Fibroblast of lung (primary cell): Measurements from ENCODE around the gene APH1A. TPM values are rescaled to one million over a fixed set of nuclear protein-coding genes. Genes with fewer than 3 reads are reported as not detected.
A peak's percentile ranks its signal among the peaks of the same experiment; 100 is the strongest.

Experiments used
- DNase-seq, 2 donors: peaks; one replicate each; pipeline versions ENCODE4 v3.0.0 to v3.0.0-alpha.2; 2010; ENCODE audit warnings: low read depth in 2 of 2
- H2AFZ ChIP-seq: 2 replicates; pipeline ENCODE4 v1.5.1; 2012; ENCODE audit warnings: low read length, control low read depth, inconsistent platforms
- H3K27ac ChIP-seq: 2 replicates; pipeline ENCODE4 v1.5.1; 2011; ENCODE audit warnings: low read length, control low read depth; ENCODE audit not compliant: insufficient read depth
- H3K27me3 ChIP-seq: 2 replicates; pipeline ENCODE4 v1.5.1; 2011; ENCODE audit warnings: mild to moderate bottlenecking, low read length; ENCODE audit not compliant: control insufficient read depth, insufficient read depth
- H3K36me3 ChIP-seq: 2 replicates; pipeline ENCODE4 v1.5.1; 2011; ENCODE audit warnings: low read length; ENCODE audit not compliant: control insufficient read depth, insufficient read depth
- H3K4me1 ChIP-seq: 2 replicates; pipeline ENCODE4 v1.5.1; 2011; ENCODE audit warnings: low read length; ENCODE audit not compliant: control insufficient read depth, insufficient read depth; ENCODE audit errors: extremely low read depth
- H3K4me2 ChIP-seq: 2 replicates; pipeline ENCODE4 v1.5.1; 2011; ENCODE audit warnings: low read length, control low read depth; ENCODE audit not compliant: insufficient read depth; ENCODE audit errors: extremely low read depth
- H3K4me3 ChIP-seq, 4 experiments: fragments of 200-600 bp in 1 of 4; sonication (generic) in 1 of 4; replicated peaks in 1 of 4; 2 replicates each; pipeline ENCODE4 v1.5.1; 2011 to 2016; ENCODE audit warnings: low read length in 4 of 4, low read depth in 3 of 4, mild to moderate bottlenecking in 3 of 4, control low read depth in 2 of 4, inconsistent platforms in 1 of 4, mixed read lengths in 1 of 4; ENCODE audit not compliant: insufficient read depth in 1 of 4; ENCODE audit errors: control extremely low read depth in 1 of 4
- H3K79me2 ChIP-seq: 2 replicates; pipeline ENCODE4 v1.5.1; 2012; ENCODE audit warnings: mild to moderate bottlenecking, low read length, inconsistent platforms; ENCODE audit not compliant: control insufficient read depth, insufficient read depth
- H3K9ac ChIP-seq: 2 replicates; pipeline ENCODE4 v1.5.1; 2011; ENCODE audit warnings: mild to moderate bottlenecking, low read length, control low read depth; ENCODE audit not compliant: insufficient read depth
- H3K9me3 ChIP-seq: 2 replicates; pipeline ENCODE4 v1.5.1; 2012; ENCODE audit warnings: low read depth, low read length; ENCODE audit not compliant: control insufficient read depth, insufficient read depth
- H4K20me1 ChIP-seq: 2 replicates; pipeline ENCODE4 v1.5.1; 2011; ENCODE audit warnings: low read length; ENCODE audit not compliant: control insufficient read depth, insufficient read depth; ENCODE audit errors: extremely low read depth
- EZH2 ChIP-seq: IDR thresholded peaks from 2 replicates; pipeline ENCODE4 v1.5.1; 2012; ENCODE audit warnings: low read length, control low read depth, mild to moderate bottlenecking; ENCODE audit errors: missing control alignments
- polyA plus RNA-seq, 2 donors: library from polyadenylated mRNA; depleted of rRNA in 1 of 2; stranded (reverse) in 1 of 2; unstranded in 1 of 2; fragments of >200 nt; gene quantifications; 2 replicates each; pipeline ENCODE4 v1.2.1, GENCODE V29; 2011 to 2012; ENCODE audit warnings: missing spikeins in 1 of 2
- total RNA-seq: library from RNA; depleted of rRNA; stranded (reverse); fragments of >200 nt; gene quantifications from 2 replicates; pipeline ENCODE4 v1.2.1, GENCODE V29; 2014
- TF ChIP-seq, protein P1 (sequence below), 2 donors: IDR thresholded peaks in 1 of 2; conservative IDR thresholded peaks in 1 of 2; 1 replicate in 1 of 2; 2 replicates in 1 of 2; pipeline ENCODE4 v1.5.1; 2011 to 2012; ENCODE audit warnings: low read length in 2 of 2, control low read depth in 1 of 2, inconsistent platforms in 1 of 2, low read depth in 1 of 2, mild to moderate bottlenecking in 1 of 2

The APH1A gene
- total and polyA plus RNA-seq, 2 donors (not counting 1 experiment from before 2014, with no cell fraction given), result 81.4 to 125 TPM

DNA sequence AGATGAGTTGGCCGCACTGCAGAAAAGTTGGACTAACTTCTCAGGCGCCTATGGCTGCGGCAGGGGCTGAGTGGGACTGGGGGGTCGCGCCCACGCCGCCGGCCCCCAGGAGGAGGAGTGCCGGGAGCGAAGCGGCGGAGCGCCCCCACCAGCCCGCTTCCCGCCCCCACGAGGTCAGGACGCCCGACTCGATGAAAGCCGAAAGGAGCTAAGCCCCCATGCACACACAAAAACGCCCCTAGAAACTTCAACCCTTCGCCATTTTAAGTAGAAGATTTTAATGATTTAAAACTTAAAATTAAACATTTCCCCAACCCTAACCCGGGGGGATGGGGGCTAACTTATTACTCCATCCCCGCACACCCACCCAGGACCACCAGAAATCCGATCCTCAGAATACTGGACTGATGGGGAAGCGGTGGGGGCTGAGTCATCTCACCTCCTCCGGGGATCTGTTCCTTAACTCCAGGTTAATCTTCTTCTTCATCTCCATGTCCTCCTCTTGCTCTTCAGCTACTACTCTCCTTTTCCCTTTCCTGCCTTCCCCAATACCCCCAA lies 33.4 kb downstream of the APH1A start:
- no peak for TF ChIP-seq EZH2
- TF ChIP-seq, protein P1, sequence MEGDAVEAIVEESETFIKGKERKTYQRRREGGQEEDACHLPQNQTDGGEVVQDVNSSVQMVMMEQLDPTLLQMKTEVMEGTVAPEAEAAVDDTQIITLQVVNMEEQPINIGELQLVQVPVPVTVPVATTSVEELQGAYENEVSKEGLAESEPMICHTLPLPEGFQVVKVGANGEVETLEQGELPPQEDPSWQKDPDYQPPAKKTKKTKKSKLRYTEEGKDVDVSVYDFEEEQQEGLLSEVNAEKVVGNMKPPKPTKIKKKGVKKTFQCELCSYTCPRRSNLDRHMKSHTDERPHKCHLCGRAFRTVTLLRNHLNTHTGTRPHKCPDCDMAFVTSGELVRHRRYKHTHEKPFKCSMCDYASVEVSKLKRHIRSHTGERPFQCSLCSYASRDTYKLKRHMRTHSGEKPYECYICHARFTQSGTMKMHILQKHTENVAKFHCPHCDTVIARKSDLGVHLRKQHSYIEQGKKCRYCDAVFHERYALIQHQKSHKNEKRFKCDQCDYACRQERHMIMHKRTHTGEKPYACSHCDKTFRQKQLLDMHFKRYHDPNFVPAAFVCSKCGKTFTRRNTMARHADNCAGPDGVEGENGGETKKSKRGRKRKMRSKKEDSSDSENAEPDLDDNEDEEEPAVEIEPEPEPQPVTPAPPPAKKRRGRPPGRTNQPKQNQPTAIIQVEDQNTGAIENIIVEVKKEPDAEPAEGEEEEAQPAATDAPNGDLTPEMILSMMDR (conservative IDR thresholded peaks at IDR 0.05 in 1 of 2, IDR thresholded peaks at IDR 0.05 in 1 of 2; ENCODE audit: low read depth in 1 of 2, low read length in 2 of 2), result no peak
- no peaks in the 10 kb centered on the region for H3K36me3 ChIP-seq
- H3K9ac ChIP-seq, result peak overlapping the region; percentile 87
- no peaks in the 10 kb centered on the region for H4K20me1 ChIP-seq
- no peaks in the 10 kb centered on the region for H3K9me3 ChIP-seq
- H2AFZ ChIP-seq, result peak overlapping the region; percentile 72
- H3K4me2 ChIP-seq, result peak overlapping the region; percentile 91
- H3K4me3 ChIP-seq, result peak overlapping the region; percentile 67 to 99 (median 90)
- peak overlapping the region; percentile 94 for H3K27ac ChIP-seq
- peaks cover 2% of the 10 kb centered on the region for H3K4me1 ChIP-seq
- no peaks in the 10 kb centered on the region for H3K27me3 ChIP-seq
- peak in 1 of 2 donors; percentile 12 for DNase-seq
- H3K79me2 ChIP-seq, result peaks cover 46% of the 10 kb centered on the region

DNA sequence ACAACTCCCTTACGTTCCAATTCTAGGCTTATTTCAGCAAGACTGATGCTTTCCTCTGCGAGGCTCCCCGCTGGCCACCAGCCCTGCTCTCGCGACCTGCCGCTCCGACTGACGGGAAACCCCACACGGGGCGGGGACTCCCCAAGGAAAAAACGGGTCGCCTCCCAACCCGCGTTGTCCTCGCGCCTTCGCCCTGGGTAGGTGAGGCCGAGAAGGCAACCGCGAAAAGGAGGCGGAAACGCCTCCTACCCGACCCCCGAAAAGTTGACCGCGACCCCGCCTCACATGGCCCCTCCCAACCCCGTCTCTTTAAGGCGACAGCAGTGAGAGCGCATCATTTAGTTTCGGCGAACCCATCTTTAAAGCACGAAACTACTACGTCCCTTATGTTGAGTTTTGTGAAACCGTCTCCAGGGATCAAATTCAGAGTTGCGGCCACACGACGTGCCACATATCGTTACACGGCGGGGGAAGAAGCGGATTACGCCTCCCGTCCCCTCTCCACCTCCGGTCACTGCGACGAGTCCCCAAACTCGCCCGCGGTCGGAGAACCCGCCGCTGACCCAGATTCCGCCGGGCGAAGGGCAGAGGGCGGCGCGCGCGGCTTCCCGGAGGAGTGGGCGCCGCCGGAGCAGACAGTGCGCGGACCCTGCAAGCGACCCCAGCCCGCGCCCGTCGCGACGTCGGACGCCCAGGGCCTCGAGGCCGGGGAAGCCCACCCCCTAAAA lies 34.1 kb downstream of the APH1A start:
- Histone ChIP-seq H3K4me2 (peak overlapping the region; percentile 36), H4K20me1 (no peaks in the 10 kb centered on the region), H3K36me3 (no peaks in the 10 kb centered on the region), H3K9ac (peak overlapping the region; percentile 87), H3K4me3 (peak overlapping the region; percentile 67 to 99 (median 90)), H3K27me3 (no peaks in the 10 kb centered on the region), H3K4me1 (peaks cover 2% of the 10 kb centered on the region), H3K9me3 (no peaks in the 10 kb centered on the region), H3K27ac (peak overlapping the region; percentile 94), H2AFZ (peak overlapping the region; percentile 94), H3K79me2 (peaks cover 46% of the 10 kb centered on the region)
- TF ChIP-seq, protein P1 (conservative IDR thresholded peaks at IDR 0.05 in 1 of 2, IDR thresholded peaks at IDR 0.05 in 1 of 2; ENCODE audit: low read depth in 1 of 2, low read length in 2 of 2), result no peak
- no peak for TF ChIP-seq EZH2
- peak; percentile 62 to 67 for DNase-seq

DNA sequence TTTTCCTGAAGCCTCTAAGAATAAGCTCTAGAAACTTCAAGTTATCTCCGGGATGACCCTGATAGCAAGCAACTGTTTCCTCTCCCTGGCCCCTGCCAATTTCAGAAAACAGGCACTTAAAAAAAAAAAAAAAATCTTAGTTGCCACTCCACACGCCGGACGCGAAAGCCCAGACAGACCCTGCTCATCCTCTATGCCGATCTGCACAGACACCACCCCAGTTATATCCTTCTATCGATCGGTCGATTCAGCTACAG lies 34.6 kb downstream of the APH1A start:
- no peaks in the 10 kb centered on the region for H4K20me1 ChIP-seq
- no peak for TF ChIP-seq EZH2
- TF ChIP-seq, protein P1 (conservative IDR thresholded peaks at IDR 0.05 in 1 of 2, IDR thresholded peaks at IDR 0.05 in 1 of 2; ENCODE audit: low read depth in 1 of 2, low read length in 2 of 2), result no peak
- H3K4me3 ChIP-seq, result peak overlapping the region; percentile 67 to 99 (median 90)
- H3K4me1 ChIP-seq, result peaks cover 2% of the 10 kb centered on the region
- H3K9me3 ChIP-seq, result no peaks in the 10 kb centered on the region
- peak overlapping the region; percentile 87 for H3K9ac ChIP-seq
- DNase-seq, result no peak
- peaks cover 46% of the 10 kb centered on the region for H3K79me2 ChIP-seq
- H3K4me2 ChIP-seq, result peak overlapping the region; percentile 36
- peak overlapping the region; percentile 94 for H2AFZ ChIP-seq
- no peaks in the 10 kb centered on the region for H3K27me3 ChIP-seq
- H3K27ac ChIP-seq, result peak overlapping the region; percentile 94
- no peaks in the 10 kb centered on the region for H3K36me3 ChIP-seq
